HG03039 (cell line): ENCODE data around the gene GAMT.
"Not testable (repeated sequence)": the region's sequence is repeated elsewhere in the genome, so short reads cannot be mapped to it uniquely, and the experiment has no call there.

Source experiments
- ATAC-seq: cut with Tn5 transposase; IDR thresholded peaks from one replicate; pipeline ENCODE4 v1.9.1; 2021; ENCODE audit warnings: mild to moderate bottlenecking, moderate library complexity; ENCODE audit not compliant: unreplicated experiment

The GAMT gene

GRCh38 chr19:1401138-1401888 is at the start of gene GAMT:
Gene GAMT (minus strand): TSS chr19:1401542. CDS start chr19:1401476, 66 bp downstream.
- ATAC-seq = no peak

GRCh38 chr19:1449467-1450442 is 48.4 kb upstream of the GAMT start, which contains the start of gene APC2:
Gene APC2 (plus strand): TSS chr19:1450121. CDS start chr19:1453002, 2,881 bp downstream.
- ATAC-seq = no peak

GRCh38 chr19:1447944-1448343 is 46.6 kb upstream of the GAMT start:
- ATAC-seq = no peak

DNA sequence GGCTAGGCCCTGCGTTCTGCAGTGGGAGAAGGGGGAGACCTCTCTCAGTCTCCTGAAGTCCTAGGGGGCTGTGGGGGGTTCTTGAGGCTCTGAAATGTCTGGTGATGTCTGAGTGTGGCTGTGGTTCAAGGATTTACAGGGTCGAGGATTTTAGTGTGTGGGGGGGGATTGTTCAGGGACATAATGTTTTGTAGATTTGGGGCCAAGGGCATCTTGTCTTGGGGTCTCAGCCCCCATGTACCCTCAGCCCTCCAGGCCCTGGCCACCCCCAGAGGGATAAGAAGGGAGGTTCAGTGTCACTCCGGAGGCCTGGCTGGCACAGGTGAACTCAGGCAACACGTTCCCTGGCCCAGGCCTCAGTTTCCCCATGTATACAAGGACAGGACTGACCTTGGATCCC is 46.2 kb upstream of the GAMT start:
- no peak for ATAC-seq

- no peak for ATAC-seq
Measured at GRCh38 chr19:1446713-1447481, 45.6 kb upstream of the GAMT start.

GRCh38 chr19:1445932-1446712 is 44.8 kb upstream of the GAMT start:
- no peak for ATAC-seq

- ATAC-seq = no peak
Measured at GRCh38 chr19:1445185-1445931, 44.0 kb upstream of the GAMT start.

GRCh38 chr19:1441677-1442438 is 40.5 kb upstream of the GAMT start:
- no peak for ATAC-seq

DNA sequence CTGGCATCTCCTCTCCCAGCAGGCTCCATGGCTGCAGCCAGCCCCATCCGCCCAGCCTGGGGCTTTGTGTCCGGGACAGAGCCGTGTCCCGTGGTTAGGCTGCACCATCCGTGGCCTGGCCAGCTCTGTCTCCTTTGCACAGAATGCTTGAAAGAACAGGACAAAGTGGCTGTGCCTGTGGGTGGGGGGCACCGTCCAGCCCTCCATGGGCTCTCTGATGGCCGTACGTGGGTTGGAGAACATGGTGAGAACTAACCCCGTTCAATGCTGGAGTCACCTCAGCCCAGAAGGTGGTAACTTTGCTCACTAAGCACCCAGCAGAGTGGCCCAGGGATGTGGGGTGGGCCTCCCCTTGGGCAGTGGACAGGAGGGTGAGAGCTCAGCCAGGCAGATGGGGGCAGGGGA is 39.7 kb upstream of the GAMT start:
- no peak for ATAC-seq

DNA sequence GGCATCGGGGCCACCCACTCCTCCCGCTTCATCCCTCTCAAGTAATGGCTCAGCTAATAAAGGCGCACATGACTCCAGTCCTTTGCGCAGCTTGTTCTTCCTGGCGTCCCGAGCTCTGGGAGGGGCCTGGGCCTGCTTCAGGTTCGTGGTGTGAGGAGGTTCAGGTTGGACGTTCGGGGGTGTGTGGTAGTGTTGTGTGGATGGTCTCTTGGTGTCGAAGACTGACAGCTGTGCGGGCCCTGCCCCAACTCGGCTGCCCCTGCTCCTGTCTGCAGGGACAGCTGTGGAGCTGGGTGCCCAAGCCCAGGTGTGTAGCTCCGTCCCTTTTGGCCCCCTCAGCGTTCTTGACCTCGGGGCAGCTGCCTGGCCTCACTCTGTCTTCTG is 39.1 kb upstream of the GAMT start:
- no peak for ATAC-seq

GRCh38 chr19:1439525-1440417 is 38.4 kb upstream of the GAMT start:
- not testable (repeated sequence) for ATAC-seq

DNA sequence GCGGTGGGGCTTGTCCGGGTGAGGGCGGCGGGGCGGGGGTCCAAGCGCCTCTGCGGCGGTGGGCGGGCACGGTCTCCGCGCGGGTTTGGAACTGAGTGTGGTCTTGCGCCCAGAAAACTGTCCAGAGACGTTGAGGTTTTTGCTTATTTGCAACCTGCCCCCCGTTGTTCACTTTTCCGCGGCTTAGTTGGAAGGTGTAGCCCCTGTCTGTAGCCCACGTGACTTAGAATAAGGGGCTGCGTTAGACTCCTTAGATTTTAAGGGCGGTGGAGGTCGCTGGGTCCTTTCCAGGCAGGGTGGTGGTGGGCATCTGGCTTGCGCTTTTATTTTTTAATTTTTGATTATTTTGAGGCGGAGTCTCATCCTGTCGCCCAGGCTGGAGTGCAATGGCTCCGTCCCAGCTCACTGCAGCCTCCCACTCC is 37.6 kb upstream of the GAMT start:
- ATAC-seq = peak; percentile 2

- peak; percentile 71 for ATAC-seq
Measured at GRCh38 chr19:1438035-1438932, 36.9 kb upstream of the GAMT start, which contains the start of gene RPS15. Gene RPS15 (plus strand): TSS chr19:1438396. CDS start chr19:1438426, 30 bp downstream.

DNA sequence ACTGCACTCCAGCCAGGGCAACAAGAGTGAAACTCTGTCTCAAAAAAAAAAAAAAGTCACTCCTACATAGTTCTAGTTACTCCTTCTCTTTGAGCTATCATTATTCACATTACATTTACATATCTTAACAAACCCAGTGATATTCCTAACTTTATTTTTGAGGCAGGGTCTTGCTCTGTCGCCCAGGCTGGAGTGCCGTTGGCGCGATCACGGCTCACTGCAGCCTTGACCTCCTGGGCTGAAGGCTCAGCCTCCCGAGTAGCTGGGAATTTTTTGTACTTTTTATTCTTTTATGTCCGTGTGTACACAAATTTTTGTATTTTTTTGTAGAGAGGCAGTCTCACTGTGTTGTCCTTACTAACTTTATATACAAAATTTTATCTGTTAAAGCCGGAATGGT is 36.3 kb upstream of the GAMT start:
- ATAC-seq = no peak

- no peak for ATAC-seq
Measured at GRCh38 chr19:1435378-1435989, 34.1 kb upstream of the GAMT start.

DNA sequence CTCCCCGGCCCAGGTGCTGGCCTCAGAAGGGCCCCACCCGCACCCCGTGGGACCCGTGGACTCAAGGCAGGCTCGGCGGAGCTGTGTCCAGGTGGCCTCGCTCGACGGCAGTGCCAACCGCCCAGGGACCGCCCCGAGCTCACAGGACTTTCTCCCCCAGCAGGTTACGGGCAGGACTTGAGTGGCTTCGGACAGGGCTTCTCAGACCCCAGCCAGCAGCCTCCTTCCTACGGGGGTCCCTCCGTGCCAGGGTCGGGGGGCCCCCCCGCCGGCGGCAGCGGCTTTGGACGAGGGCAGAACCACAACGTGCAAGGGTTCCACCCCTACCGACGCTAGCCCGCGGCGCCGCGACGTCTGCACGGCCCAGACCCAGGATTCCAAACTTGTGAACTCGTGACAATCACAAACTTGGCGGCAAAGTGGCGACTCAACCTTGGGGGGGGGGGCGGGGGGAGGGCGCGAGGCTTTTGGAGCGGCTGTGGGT is 33.3 kb upstream of the GAMT start:
- no peak for ATAC-seq
